ENCODE results near the gene DSTYK.

The DSTYK gene

GRCh38 chr1:205133287-205133686, 78.2 kb downstream of the DSTYK start:
- no peak overlapping the region for H3K4me3 ChIP-seq (ENCODE audit: low read depth, low read length)

- no peak overlapping the region for H3K4me3 ChIP-seq (ENCODE audit: low read depth, low read length)
These were observed 82.0 kb downstream of the DSTYK start for GRCh38 chr1:205129447-205130029.

GRCh38 chr1:205128050-205128449, 83.5 kb downstream of the DSTYK start:
- H3K4me3 ChIP-seq (ENCODE audit: low read depth, low read length), result no peak overlapping the region

- H3K4me3 ChIP-seq (ENCODE audit: low read depth, low read length), result no peak overlapping the region
These were observed 83.9 kb downstream of the DSTYK start for GRCh38 chr1:205127646-205128045.

GRCh38 chr1:205124726-205125125, 86.8 kb downstream of the DSTYK start:
- no peak overlapping the region for H3K4me3 ChIP-seq (ENCODE audit: low read depth, low read length)

GRCh38 chr1:205122489-205122882, 89.0 kb downstream of the DSTYK start:
- peak overlapping the region; percentile 76 for H3K4me3 ChIP-seq (ENCODE audit: low read depth, low read length)

- peak within 1 kb of the TSS; percentile 76 for H3K4me3 ChIP-seq (ENCODE audit: low read depth, low read length)
These were observed 89.6 kb downstream of the DSTYK start, which contains the start of gene RBBP5 for GRCh38 chr1:205121660-205122488. TSS of gene RBBP5 (minus strand) at chr1:205121978. CDS start at chr1:205121873, 105 bp downstream.

GRCh38 chr1:205118752-205119151, 92.8 kb downstream of the DSTYK start:
- no peak overlapping the region for H3K4me3 ChIP-seq (ENCODE audit: low read depth, low read length)

GRCh38 chr1:205111354-205111753, 100.1 kb downstream of the DSTYK start:
- no peak overlapping the region for H3K4me3 ChIP-seq (ENCODE audit: low read depth, low read length)

GRCh38 chr1:205109711-205110110, 101.8 kb downstream of the DSTYK start:
- H3K4me3 ChIP-seq (ENCODE audit: low read depth, low read length), result no peak overlapping the region

- H3K4me3 ChIP-seq (ENCODE audit: low read depth, low read length), result no peak overlapping the region
These were observed 102.2 kb downstream of the DSTYK start for GRCh38 chr1:205109269-205109668.

GRCh38 chr1:205108464-205108863, 103.0 kb downstream of the DSTYK start:
- H3K4me3 ChIP-seq (ENCODE audit: low read depth, low read length), result no peak overlapping the region

- H3K4me3 ChIP-seq (ENCODE audit: low read depth, low read length), result no peak overlapping the region
These were observed 104.2 kb downstream of the DSTYK start for GRCh38 chr1:205107327-205107726.

GRCh38 chr1:205102404-205102803, 109.1 kb downstream of the DSTYK start:
- no peak overlapping the region for H3K4me3 ChIP-seq (ENCODE audit: low read depth, low read length)

- H3K4me3 ChIP-seq (ENCODE audit: low read depth, low read length), result no peak overlapping the region
These were observed 113.3 kb downstream of the DSTYK start for GRCh38 chr1:205098242-205098641.

- no peak overlapping the region for H3K4me3 ChIP-seq (ENCODE audit: low read depth, low read length)
These were observed 116.1 kb downstream of the DSTYK start for GRCh38 chr1:205095422-205095821.
